Adrenal gland (tissue), 5 donors: ENCODE results near the gene CLCF1.

Experiments used
- POLR2A ChIP-seq, 2 donors: fragments of 450-650 bp; IDR thresholded peaks; one replicate each; pipeline ENCODE4 v1.6.1; 2017; ENCODE audit warnings: antibody characterized with exemption in 2 of 2, mild to moderate bottlenecking in 2 of 2, moderate library complexity in 1 of 2
- TF ChIP-seq, protein P1 (sequence below), 6 experiments: fragments of 450-650 bp in 4 of 6; fragments of 200-600 bp in 2 of 6; sonication (generic) in 1 of 6; IDR thresholded peaks; 1 replicate in 5 of 6; 2 replicates in 1 of 6; pipeline versions ENCODE4 v1.5.1 to v1.8.0; 2016 to 2021; ENCODE audit warnings: antibody characterized with exemption in 6 of 6, mild to moderate bottlenecking in 2 of 6, moderate library complexity in 1 of 6
- donor health status: DM: no; HTN: no; CAD: no.

DNA sequence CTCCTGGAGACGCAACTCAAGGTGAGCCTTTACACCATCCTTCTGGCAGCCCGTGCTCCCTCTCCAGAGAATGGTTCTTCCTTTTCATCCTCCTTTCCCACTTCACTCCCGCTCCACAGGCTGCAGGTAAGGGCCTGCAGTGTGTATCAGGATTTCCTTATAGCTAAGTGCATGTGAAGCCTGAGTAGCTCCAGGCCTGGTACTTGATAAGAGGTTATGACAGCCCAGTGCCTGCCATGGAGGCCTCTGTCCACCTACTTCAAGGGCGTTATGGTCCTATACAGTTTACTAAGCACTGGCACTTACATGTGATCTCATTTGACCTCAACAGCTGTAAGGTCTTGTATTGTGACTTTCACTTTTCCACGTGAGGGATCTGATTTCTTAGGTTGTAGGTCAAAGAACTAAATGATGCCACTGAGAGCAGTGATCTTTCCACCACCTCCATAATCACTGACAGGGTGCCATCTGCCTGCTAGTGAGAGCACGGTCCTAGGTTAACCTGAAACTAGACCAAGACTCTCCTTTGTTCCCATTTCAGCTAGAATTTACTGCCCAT lies 52.0 kb downstream of the CLCF1 start:
- no peak for TF ChIP-seq POLR2A (IDR thresholded peaks at IDR 0.05)
- TF ChIP-seq, protein P1, sequence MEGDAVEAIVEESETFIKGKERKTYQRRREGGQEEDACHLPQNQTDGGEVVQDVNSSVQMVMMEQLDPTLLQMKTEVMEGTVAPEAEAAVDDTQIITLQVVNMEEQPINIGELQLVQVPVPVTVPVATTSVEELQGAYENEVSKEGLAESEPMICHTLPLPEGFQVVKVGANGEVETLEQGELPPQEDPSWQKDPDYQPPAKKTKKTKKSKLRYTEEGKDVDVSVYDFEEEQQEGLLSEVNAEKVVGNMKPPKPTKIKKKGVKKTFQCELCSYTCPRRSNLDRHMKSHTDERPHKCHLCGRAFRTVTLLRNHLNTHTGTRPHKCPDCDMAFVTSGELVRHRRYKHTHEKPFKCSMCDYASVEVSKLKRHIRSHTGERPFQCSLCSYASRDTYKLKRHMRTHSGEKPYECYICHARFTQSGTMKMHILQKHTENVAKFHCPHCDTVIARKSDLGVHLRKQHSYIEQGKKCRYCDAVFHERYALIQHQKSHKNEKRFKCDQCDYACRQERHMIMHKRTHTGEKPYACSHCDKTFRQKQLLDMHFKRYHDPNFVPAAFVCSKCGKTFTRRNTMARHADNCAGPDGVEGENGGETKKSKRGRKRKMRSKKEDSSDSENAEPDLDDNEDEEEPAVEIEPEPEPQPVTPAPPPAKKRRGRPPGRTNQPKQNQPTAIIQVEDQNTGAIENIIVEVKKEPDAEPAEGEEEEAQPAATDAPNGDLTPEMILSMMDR (IDR thresholded peaks at IDR 0.05), result no peak
